Parietal lobe (tissue), 1 donor: Measurements from ENCODE around the gene PF4V1. TPM values are rescaled to one million over a fixed set of nuclear protein-coding genes. Genes with fewer than 3 reads are reported as not detected.

ENCODE experiments used
- total RNA-seq: library from RNA; depleted of rRNA; stranded (reverse); fragments of >200 nt; gene quantifications from one replicate; pipeline ENCODE4 v1.2.3, GENCODE V29; 2014

The PF4V1 gene
- not detected for total RNA-seq

GRCh38 chr4:73853246-73853704 is at the start of gene PF4V1:
TSS of gene PF4V1 (plus strand) at chr4:73853296. CDS start at chr4:73853363, 67 bp downstream.

GRCh38 chr4:73836373-73837279 is 16.5 kb upstream of the PF4V1 start, which contains the start of gene CXCL6:
TSS of gene CXCL6 (plus strand) at chr4:73836678. CDS start at chr4:73836751, 73 bp downstream.

GRCh38 chr4:73869130-73870055 is 16.3 kb downstream of the PF4V1 start, which contains the start of gene CXCL1:
TSS of gene CXCL1 (plus strand) at chr4:73869393. CDS start at chr4:73869471, 78 bp downstream.

Other genes starting within 250 kb of the PF4V1 start
- not detected for gene RASSF6, start 232.9 kb upstream of the PF4V1 start, total RNA-seq
- gene CXCL8, start 112.7 kb upstream of the PF4V1 start, total RNA-seq: not detected
- gene CXCL6, start 16.6 kb upstream of the PF4V1 start, total RNA-seq: 0.31 TPM
- gene CXCL1, start 16.1 kb downstream of the PF4V1 start, total RNA-seq: not detected
- gene PF4, start 128.7 kb downstream of the PF4V1 start, total RNA-seq: 1.3 TPM
- gene PPBP, start 134.9 kb downstream of the PF4V1 start, total RNA-seq: 1.6 TPM
- not detected for gene CXCL5, start 145.4 kb downstream of the PF4V1 start, total RNA-seq
- not detected for gene CXCL3, start 185.4 kb downstream of the PF4V1 start, total RNA-seq
- 0.63 TPM for gene CXCL2, start 245.9 kb downstream of the PF4V1 start, total RNA-seq